Smooth muscle cell (in vitro differentiated cells): ENCODE results near the gene BAG1. TPM values are rescaled to one million over a fixed set of nuclear protein-coding genes. Genes with fewer than 3 reads are reported as not detected.

Experiments
- DNase-seq: peaks from one replicate; lab custom pipeline; 2025; ENCODE audit not compliant: unreplicated experiment; lab: John Stamatoyannopoulos, UW
- H2AFZ ChIP-seq: fragments of 200-600 bp; sonication (generic); 2 replicates; pipeline ENCODE4 v1.6.0; 2016; ENCODE audit warnings: antibody characterized with exemption, low read depth, mild to moderate bottlenecking
- H3F3A ChIP-seq: fragments of 200-600 bp; sonication (generic); 2 replicates; pipeline ENCODE4 v1.6.0; 2017; ENCODE audit warnings: antibody characterized with exemption, low read depth
- H3K27ac ChIP-seq: fragments of 200-600 bp; sonication (generic); 2 replicates; pipeline ENCODE4 v1.5.1; 2016; ENCODE audit warnings: low read depth, mild to moderate bottlenecking
- H3K27me3 ChIP-seq: fragments of 200-600 bp; sonication (generic); 2 replicates; pipeline ENCODE4 v1.6.1; 2016; ENCODE audit warnings: low read depth, mild to moderate bottlenecking
- H3K36me3 ChIP-seq: fragments of 200-600 bp; sonication (generic); 2 replicates; pipeline ENCODE4 v1.5.1; 2016; ENCODE audit warnings: low read depth
- H3K4me1 ChIP-seq: fragments of 200-600 bp; sonication (generic); 2 replicates; pipeline ENCODE4 v1.5.1; 2016; ENCODE audit warnings: low read depth
- H3K4me2 ChIP-seq: fragments of 200-600 bp; sonication (generic); 2 replicates; pipeline ENCODE4 v1.6.0; 2016; ENCODE audit warnings: mild to moderate bottlenecking
- H3K4me3 ChIP-seq: fragments of 200-600 bp; sonication (generic); 2 replicates; pipeline ENCODE4 v1.5.1; 2016; ENCODE audit warnings: mild to moderate bottlenecking
- H3K79me2 ChIP-seq: fragments of 200-600 bp; sonication (generic); 2 replicates; pipeline ENCODE4 v1.6.0; 2016; ENCODE audit warnings: low read depth, mild to moderate bottlenecking
- H3K9ac ChIP-seq: fragments of 200-600 bp; sonication (generic); 2 replicates; pipeline ENCODE4 v1.6.0; 2016; ENCODE audit warnings: low read depth
- H3K9me3 ChIP-seq: fragments of 200-600 bp; sonication (generic); replicated peaks from 2 replicates; pipeline ENCODE4 v1.5.1; 2016; ENCODE audit warnings: low read depth
- H4K20me1 ChIP-seq: fragments of 200-600 bp; sonication (generic); 2 replicates; pipeline ENCODE4 v1.6.0; 2016; ENCODE audit warnings: low read depth
- CTCF ChIP-seq: fragments of 200-600 bp; sonication (generic); IDR thresholded peaks from 2 replicates; pipeline ENCODE4 v1.5.1; 2017; ENCODE audit warnings: borderline replicate concordance, mild to moderate bottlenecking, antibody characterized with exemption; ENCODE audit not compliant: insufficient read depth, poor library complexity, severe bottlenecking
- WGBS: methylation state at CpG from one replicate; pipeline ENCODE4 v1.1.7; 2016; ENCODE audit warnings: low lambda C conversion rate; 5-methylcytosine and 5-hydroxymethylcytosine counted together
- polyA plus RNA-seq: library from polyadenylated mRNA; unstranded; fragments of >200 nt; fragmentation: Nextera tagmentation; extraction: Ambion mirVana; gene quantifications from 2 replicates; pipeline ENCODE4 v1.2.1, GENCODE V29; 2016
- total RNA-seq: library from RNA; depleted of rRNA; stranded (reverse); fragments of >200 nt; gene quantifications from 2 replicates; pipeline ENCODE4 v1.2.3, GENCODE V29; 2014

BAG1 gene
- total and polyA plus RNA-seq, 2 experiments from 2014 or later = 39.9 to 43.3 TPM

- Histone ChIP-seq H3K27ac (no peak overlapping the region), H3K4me1 (peaks cover 8% of the 10 kb centered on the region), H3K79me2 (no peaks in the 10 kb centered on the region), H3K9me3 (no peaks in the 10 kb centered on the region), H3K27me3 (no peaks in the 10 kb centered on the region), H3K9ac (no peak overlapping the region), H3K36me3 (no peaks in the 10 kb centered on the region), H3K4me2 (no peak overlapping the region), H3K4me3 (no peak overlapping the region), H2AFZ (no peak overlapping the region), H4K20me1 (no peaks in the 10 kb centered on the region), H3F3A (peaks cover 7% of the 10 kb centered on the region)
- no peak for TF ChIP-seq CTCF
- no peak for DNase-seq
- 83% methylated on average over 1 of the region's 1 CpG for whole genome bisulfite sequencing
Measured at GRCh38 chr9:33209394-33209793, 55.1 kb downstream of the BAG1 start.

- H3K9ac ChIP-seq = no peak overlapping the region
- no peaks in the 10 kb centered on the region for H3K36me3 ChIP-seq
- H3K9me3 ChIP-seq = no peaks in the 10 kb centered on the region
- H3K4me2 ChIP-seq = no peak overlapping the region
- no peaks in the 10 kb centered on the region for H3K4me1 ChIP-seq
- no peak for TF ChIP-seq CTCF
- no peak overlapping the region for H3K4me3 ChIP-seq
- no peak for DNase-seq
- H3K27me3 ChIP-seq = no peaks in the 10 kb centered on the region
- H3K79me2 ChIP-seq = no peaks in the 10 kb centered on the region
- H3K27ac ChIP-seq = no peak overlapping the region
- H4K20me1 ChIP-seq = no peaks in the 10 kb centered on the region
- no peaks in the 10 kb centered on the region for H3F3A ChIP-seq
- peak overlapping the region; percentile 24 for H2AFZ ChIP-seq
- 53% methylated on average over 11 of the region's 11 CpGs for WGBS
Measured at GRCh38 chr9:33202552-33203201, 61.8 kb downstream of the BAG1 start.

Other genes starting within 250 kb of the BAG1 start
- gene DNAJA1, start 239.4 kb downstream of the BAG1 start, total RNA-seq = 151 and 161 TPM in 2 replicates
- gene DNAJA1, start 239.4 kb downstream of the BAG1 start, polyA plus RNA-seq = 141 and 152 TPM in 2 replicates
- gene SMU1, start 188.0 kb downstream of the BAG1 start, total RNA-seq = 17.4 and 18.8 TPM in 2 replicates
- 13.7 and 15.1 TPM in 2 replicates for gene SMU1, start 188.0 kb downstream of the BAG1 start, polyA plus RNA-seq
- gene B4GALT1, start 97.4 kb downstream of the BAG1 start, total RNA-seq = 46.9 and 56.3 TPM in 2 replicates
- 49.2 and 49.3 TPM in 2 replicates for gene B4GALT1, start 97.4 kb downstream of the BAG1 start, polyA plus RNA-seq
- not detected in 2 replicates for gene SPINK4, start 24.5 kb downstream of the BAG1 start, total RNA-seq
- gene SPINK4, start 24.5 kb downstream of the BAG1 start, polyA plus RNA-seq = not detected in 2 replicates
- 112 and 124 TPM in 2 replicates for gene CHMP5, start 341 bp upstream of the BAG1 start, total RNA-seq
- gene CHMP5, start 341 bp upstream of the BAG1 start, polyA plus RNA-seq = 85.9 and 99.3 TPM in 2 replicates
- gene NFX1, start 25.8 kb upstream of the BAG1 start, total RNA-seq = 19.3 and 20.5 TPM in 2 replicates
- gene NFX1, start 25.8 kb upstream of the BAG1 start, polyA plus RNA-seq = 18.4 and 22.8 TPM in 2 replicates
- 0.76 TPM in 1 of 2 replicates, not detected in the other for gene AQP7, start 137.9 kb upstream of the BAG1 start, total RNA-seq
- 0.45 TPM in 1 of 2 replicates, not detected in the other for gene AQP7, start 137.9 kb upstream of the BAG1 start, polyA plus RNA-seq
- 20.9 and 33.3 TPM in 2 replicates for gene AQP3, start 182.9 kb upstream of the BAG1 start, total RNA-seq
- 29.3 and 30.8 TPM in 2 replicates for gene AQP3, start 182.9 kb upstream of the BAG1 start, polyA plus RNA-seq
- 14.0 and 23.0 TPM in 2 replicates for gene NOL6, start 209.2 kb upstream of the BAG1 start, total RNA-seq
- gene NOL6, start 209.2 kb upstream of the BAG1 start, polyA plus RNA-seq = 19.8 and 23.4 TPM in 2 replicates